RWPE1 (cell line): ENCODE results near the gene TASP1.
"Not testable (repeated sequence)": the region's sequence is repeated elsewhere in the genome, so short reads cannot be mapped to it uniquely, and the experiment has no call there.

Source experiments
- CTCF ChIA-PET: fragments of 350-600 bp; sonication (Branson Sonifier 250); formaldehyde crosslinking; extraction: SDS; loops from one replicate; lab custom pipeline; 2021; lab: Yijun Ruan, JAX
- POLR2A ChIA-PET: fragments of 400-600 bp; formaldehyde crosslinking; extraction: SDS; loops from one replicate; lab custom pipeline; 2020; ENCODE audit warnings: antibody characterized with exemption; ENCODE audit not compliant: low non-redundant PET; lab: Yijun Ruan, JAX
- DNase-seq: peaks from one replicate; pipeline ENCODE4 v3.0.0; 2012; ENCODE audit warnings: low spot score
- H3K27ac ChIP-seq: fragments of 450-650 bp; 2 replicates; pipeline ENCODE4 v1.5.1; 2017
- CTCF ChIP-seq: fragments of 450-650 bp; conservative IDR thresholded peaks from 2 replicates; pipeline ENCODE4 v1.5.1; 2017; ENCODE audit warnings: low read depth, mild to moderate bottlenecking

Gene TASP1

GRCh38 chr20:13632431-13632830 is 6.3 kb downstream of the TASP1 start:
- no peak overlapping the region for H3K27ac ChIP-seq
- no peak for DNase-seq
- ChIA-PET POLR2A (no interaction called here), CTCF (interaction anchor here (0.7 kb wide), 1 partner anchor 188 kb away, joined by 3 read pairs; no protein-coding TSS in a partner anchor)
- TF ChIP-seq CTCF: no peak

GRCh38 chr20:13627525-13627924 is 11.2 kb downstream of the TASP1 start:
- CTCF ChIA-PET: interaction anchor here (0.8 kb wide), 2 partner anchors 25 to 131 kb away, joined by 3 to 4 read pairs; no protein-coding TSS in a partner anchor

GRCh38 chr20:13626724-13627123 is 12.0 kb downstream of the TASP1 start:
- ChIA-PET POLR2A (no interaction called here), CTCF (no interaction called here)
- no peak for TF ChIP-seq CTCF
- no peak overlapping the region for H3K27ac ChIP-seq
- no peak for DNase-seq

More at GRCh38 chr20:13627525-13627924, 11.2 kb downstream of the TASP1 start:
- DNase-seq: peak; percentile 24
- H3K27ac ChIP-seq, POLR2A ChIA-PET: not testable (repeated sequence)

- no peak for TF ChIP-seq CTCF
- ChIA-PET CTCF (no interaction called here), POLR2A (no interaction called here)
- no peak overlapping the region for H3K27ac ChIP-seq
- no peak for DNase-seq
Measured at GRCh38 chr20:13625304-13625979, 13.3 kb downstream of the TASP1 start.

GRCh38 chr20:13619415-13619814 is 19.3 kb downstream of the TASP1 start:
- CTCF ChIA-PET, POLR2A ChIA-PET, H3K27ac ChIP-seq, DNase-seq: not testable (repeated sequence)

- DNase-seq: not testable (repeated sequence)
Measured at GRCh38 chr20:13618456-13618855, 20.3 kb downstream of the TASP1 start.

GRCh38 chr20:13617585-13617984 is 21.1 kb downstream of the TASP1 start:
- H3K27ac ChIP-seq, CTCF ChIA-PET, DNase-seq, POLR2A ChIA-PET: not testable (repeated sequence)

More at GRCh38 chr20:13618456-13618855, 20.3 kb downstream of the TASP1 start:
- H3K27ac ChIP-seq, CTCF ChIA-PET, POLR2A ChIA-PET: not testable (repeated sequence)

GRCh38 chr20:13616713-13617112 is 22.0 kb downstream of the TASP1 start:
- POLR2A ChIA-PET, CTCF ChIA-PET, DNase-seq, H3K27ac ChIP-seq: not testable (repeated sequence)

GRCh38 chr20:13613917-13614316 is 24.8 kb downstream of the TASP1 start:
- DNase-seq: no peak
- H3K27ac ChIP-seq: no peak overlapping the region
- no peak for TF ChIP-seq CTCF
- POLR2A ChIA-PET: no interaction called here
- CTCF ChIA-PET: no interaction called here
